Measurements from ENCODE around the gene FAF1.
"Not testable (repeated sequence)": the region's sequence is repeated elsewhere in the genome, so short reads cannot be mapped to it uniquely, and the experiment has no call there.

DNA sequence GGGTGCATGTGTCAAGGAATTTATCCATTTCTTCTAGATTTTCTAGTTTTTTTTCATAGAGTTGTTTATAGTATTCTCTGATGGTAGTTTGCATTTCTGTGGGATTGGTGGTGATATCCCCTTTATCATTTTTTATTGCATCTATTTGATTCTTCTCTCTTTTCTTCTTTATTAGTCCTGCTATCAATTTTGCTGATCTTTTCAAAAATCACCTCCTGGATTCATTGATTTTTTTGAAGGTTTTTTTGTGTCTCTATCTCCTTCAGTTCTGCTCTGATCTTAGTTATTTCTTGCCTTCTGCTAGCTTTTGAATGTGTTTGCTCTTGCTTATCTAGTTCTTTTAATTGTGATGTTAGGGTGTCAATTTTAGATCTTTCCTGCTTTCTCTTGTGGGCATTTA, 52.5 kb downstream of the FAF1 start:
- not testable (repeated sequence) for TF ChIP-seq BHLHE40 (IDR thresholded peaks at IDR 0.05; ENCODE audit: borderline replicate concordance); LEF1 (IDR thresholded peaks at IDR 0.05; ENCODE audit: borderline replicate concordance); SUZ12 (IDR thresholded peaks at IDR 0.05); ARNT (IDR thresholded peaks at IDR 0.05); FOXK2 (IDR thresholded peaks at IDR 0.05); FOXM1 (IDR thresholded peaks at IDR 0.05; ENCODE audit: borderline replicate concordance); FOXA1 (IDR thresholded peaks at IDR 0.05); HDGF (IDR thresholded peaks at IDR 0.05; ENCODE audit: borderline replicate concordance); TARDBP (IDR thresholded peaks at IDR 0.05)
- TF ChIP-seq, protein P1, sequence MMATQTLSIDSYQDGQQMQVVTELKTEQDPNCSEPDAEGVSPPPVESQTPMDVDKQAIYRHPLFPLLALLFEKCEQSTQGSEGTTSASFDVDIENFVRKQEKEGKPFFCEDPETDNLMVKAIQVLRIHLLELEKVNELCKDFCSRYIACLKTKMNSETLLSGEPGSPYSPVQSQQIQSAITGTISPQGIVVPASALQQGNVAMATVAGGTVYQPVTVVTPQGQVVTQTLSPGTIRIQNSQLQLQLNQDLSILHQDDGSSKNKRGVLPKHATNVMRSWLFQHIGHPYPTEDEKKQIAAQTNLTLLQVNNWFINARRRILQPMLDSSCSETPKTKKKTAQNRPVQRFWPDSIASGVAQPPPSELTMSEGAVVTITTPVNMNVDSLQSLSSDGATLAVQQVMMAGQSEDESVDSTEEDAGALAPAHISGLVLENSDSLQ (IDR thresholded peaks at IDR 0.05), result not testable (repeated sequence)
